ACHN (cell line): ENCODE data around the gene OR52H1.

ENCODE experiments used
- DNase-seq: peaks from one replicate; pipeline ENCODE4 v3.0.0-alpha.2; 2015
- in situ Hi-C: cut with HindIII; loops from 2 replicates; pipeline ENCODE4 v1.10.0; 2017; ENCODE audit warnings: low sequenced_read_pairs, low pct_ligation_motif_present, low pct_unique_long_range_greater_than_20kb

Gene OR52H1

GRCh38 chr11:5499671-5500070 is 48.7 kb downstream of the OR52H1 start:
- in situ Hi-C loops, result no loop called here

More at GRCh38 chr11:5499671-5500070, 48.7 kb downstream of the OR52H1 start:
- no peak for DNase-seq
